Measurements from ENCODE around the gene PRR12.

The PRR12 gene

GRCh38 chr19:49590071-49590970, 661 bp upstream of the PRR12 start:
- peak; percentile 87 to 91 (median 90) for DNase-seq (ENCODE audit: low read depth in 2 of 3, low spot score in 1 of 3)

GRCh38 chr19:49591731-49592485, 926 bp downstream of the PRR12 start:
- DNase-seq (ENCODE audit: low read depth in 2 of 3, low spot score in 1 of 3), result peak in 2 of 3 donors; percentile 33 to 39

GRCh38 chr19:49592486-49593232, 1.7 kb downstream of the PRR12 start:
- DNase-seq (ENCODE audit: low read depth in 2 of 3, low spot score in 1 of 3), result no peak

- peak; percentile 89 to 93 (median 93) for DNase-seq (ENCODE audit: low read depth in 2 of 3, low spot score in 1 of 3)
These were observed 2.5 kb downstream of the PRR12 start for GRCh38 chr19:49593233-49594113.

GRCh38 chr19:49594157-49594992, 3.4 kb downstream of the PRR12 start:
- DNase-seq (ENCODE audit: low read depth in 2 of 3, low spot score in 1 of 3), result no peak

- no peak for DNase-seq (ENCODE audit: low read depth in 2 of 3, low spot score in 1 of 3)
These were observed 4.2 kb downstream of the PRR12 start for GRCh38 chr19:49594993-49595818.

- DNase-seq (ENCODE audit: low read depth in 2 of 3, low spot score in 1 of 3), result no peak
These were observed 4.9 kb downstream of the PRR12 start for GRCh38 chr19:49595819-49596404.

- DNase-seq (ENCODE audit: low read depth in 2 of 3, low spot score in 1 of 3), result no peak
These were observed 5.4 kb downstream of the PRR12 start for GRCh38 chr19:49596407-49596806.

- DNase-seq (ENCODE audit: low read depth in 2 of 3, low spot score in 1 of 3), result no peak
These were observed 6.1 kb downstream of the PRR12 start for GRCh38 chr19:49596954-49597702.

GRCh38 chr19:49597703-49597974, 6.7 kb downstream of the PRR12 start:
- no peak for DNase-seq (ENCODE audit: low read depth in 2 of 3, low spot score in 1 of 3)

- no peak for DNase-seq (ENCODE audit: low read depth in 2 of 3, low spot score in 1 of 3)
These were observed 8.7 kb downstream of the PRR12 start for GRCh38 chr19:49599378-49600295.

GRCh38 chr19:49601482-49602038, 10.6 kb downstream of the PRR12 start:
- DNase-seq (ENCODE audit: low read depth in 2 of 3, low spot score in 1 of 3), result no peak

GRCh38 chr19:49602806-49603205, 11.8 kb downstream of the PRR12 start:
- no peak for DNase-seq (ENCODE audit: low read depth in 2 of 3, low spot score in 1 of 3)

GRCh38 chr19:49605605-49606004, 14.6 kb downstream of the PRR12 start:
- DNase-seq (ENCODE audit: low read depth in 2 of 3, low spot score in 1 of 3), result no peak

GRCh38 chr19:49609499-49610092, 18.6 kb downstream of the PRR12 start:
- DNase-seq (ENCODE audit: low read depth in 2 of 3, low spot score in 1 of 3), result no peak

GRCh38 chr19:49613374-49613773, 22.4 kb downstream of the PRR12 start:
- DNase-seq (ENCODE audit: low read depth in 2 of 3, low spot score in 1 of 3), result no peak

Data from stimulated activated CD4-positive, alpha-beta T cell treated with anti-CD3 and anti-CD28 coated beads, Interleukin-12 subunit alpha, Interleukin-12 subunit beta, amount 100 ng/mL, for 48 hours (primary cell).